ENCODE measurements around the gene CYB561A3.

The CYB561A3 gene

GRCh38 chr11:61403658-61404057, 42.0 kb upstream of the CYB561A3 start:
- DNase-seq (ENCODE audit: low read depth): peak; percentile 40
- no peak for TF ChIP-seq MAX (IDR thresholded peaks at IDR 0.05; ENCODE audit: low read depth, low read length)
- TF ChIP-seq MYC (IDR thresholded peaks at IDR 0.05; ENCODE audit: low read depth, low read length): no peak
- no peak for TF ChIP-seq CTCF (IDR thresholded peaks at IDR 0.05; ENCODE audit: low read depth, low read length)
- no peak for TF ChIP-seq POLR2A (IDR thresholded peaks at IDR 0.05; ENCODE audit: extremely low read depth, insufficient read length)
- no peak overlapping the region for H3K4me3 ChIP-seq (ENCODE audit: low read depth, low read length)

- DNase-seq (ENCODE audit: low read depth): no peak
- no peak overlapping the region for H3K4me3 ChIP-seq (ENCODE audit: low read depth, low read length)
- TF ChIP-seq POLR2A (IDR thresholded peaks at IDR 0.05; ENCODE audit: extremely low read depth, insufficient read length): no peak
- no peak for TF ChIP-seq MYC (IDR thresholded peaks at IDR 0.05; ENCODE audit: low read depth, low read length)
- TF ChIP-seq MAX (IDR thresholded peaks at IDR 0.05; ENCODE audit: low read depth, low read length): no peak
- TF ChIP-seq CTCF (IDR thresholded peaks at IDR 0.05; ENCODE audit: low read depth, low read length): no peak
Observed at GRCh38 chr11:61401573-61401972, 39.9 kb upstream of the CYB561A3 start.

- TF ChIP-seq MAX (IDR thresholded peaks at IDR 0.05; ENCODE audit: low read depth, low read length) (no peak), CTCF (IDR thresholded peaks at IDR 0.05; ENCODE audit: low read depth, low read length) (no peak), POLR2A (IDR thresholded peaks at IDR 0.05; ENCODE audit: extremely low read depth, insufficient read length) (no peak), MYC (IDR thresholded peaks at IDR 0.05; ENCODE audit: low read depth, low read length) (no peak)
- no peak for DNase-seq (ENCODE audit: low read depth)
- no peak overlapping the region for H3K4me3 ChIP-seq (ENCODE audit: low read depth, low read length)
Observed at GRCh38 chr11:61401173-61401572, 39.5 kb upstream of the CYB561A3 start.

GRCh38 chr11:61392981-61393595, 31.4 kb upstream of the CYB561A3 start:
- TF ChIP-seq MYC (IDR thresholded peaks at IDR 0.05; ENCODE audit: low read depth, low read length) (no peak), POLR2A (IDR thresholded peaks at IDR 0.05; ENCODE audit: extremely low read depth, insufficient read length) (no peak), CTCF (IDR thresholded peaks at IDR 0.05; ENCODE audit: low read depth, low read length) (peak; percentile 28), MAX (IDR thresholded peaks at IDR 0.05; ENCODE audit: low read depth, low read length) (no peak; the same call in 1 of the 2 replicates)
- peak overlapping the region; percentile 91 for H3K4me3 ChIP-seq (ENCODE audit: low read depth, low read length)
- peak; percentile 69 for DNase-seq (ENCODE audit: low read depth)

- H3K4me3 ChIP-seq (ENCODE audit: low read depth, low read length): no peak overlapping the region
- no peak for TF ChIP-seq MAX (IDR thresholded peaks at IDR 0.05; ENCODE audit: low read depth, low read length)
- TF ChIP-seq POLR2A (IDR thresholded peaks at IDR 0.05; ENCODE audit: extremely low read depth, insufficient read length): no peak
- no peak for TF ChIP-seq CTCF (IDR thresholded peaks at IDR 0.05; ENCODE audit: low read depth, low read length)
- TF ChIP-seq MYC (IDR thresholded peaks at IDR 0.05; ENCODE audit: low read depth, low read length): no peak
- DNase-seq (ENCODE audit: low read depth): peak; percentile 49
Observed at GRCh38 chr11:61390161-61390560, 28.5 kb upstream of the CYB561A3 start.
